Activated naive CD4-positive, alpha-beta T cell (primary cell): ENCODE measurements around the gene SAXO2.
"Not testable (repeated sequence)": the region's sequence is repeated elsewhere in the genome, so short reads cannot be mapped to it uniquely, and the experiment has no call there.

ENCODE experiments used
- DNase-seq, 4 experiments: peaks; one replicate each; lab custom pipeline; 2025; lab: John Stamatoyannopoulos, UW

Gene SAXO2

GRCh38 chr15:82286475-82286874 lies 23.9 kb downstream of the SAXO2 start:
- DNase-seq = not testable (repeated sequence)

DNA sequence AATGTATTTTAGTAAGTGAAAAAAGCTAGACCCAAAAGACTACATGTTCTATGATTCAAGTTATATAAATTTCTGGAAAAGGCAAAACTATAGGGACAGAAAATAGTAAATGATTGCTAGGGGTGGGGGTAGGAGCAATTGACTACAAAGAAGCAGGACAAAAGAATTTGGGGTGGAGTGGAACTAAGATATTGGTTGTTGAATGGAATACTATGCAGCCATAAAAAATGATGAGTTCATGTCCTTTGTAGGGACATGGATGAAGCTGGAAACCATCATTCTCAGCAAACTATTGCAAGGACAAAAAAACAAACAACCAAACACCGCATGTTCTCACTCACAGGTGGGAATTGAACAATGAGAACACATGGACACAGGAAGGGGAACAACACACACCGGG lies 25.6 kb downstream of the SAXO2 start:
- DNase-seq = not testable (repeated sequence)

- DNase-seq = no peak
These were observed 29.7 kb downstream of the SAXO2 start for GRCh38 chr15:82292271-82292670.

- no peak for DNase-seq
These were observed 31.6 kb downstream of the SAXO2 start for GRCh38 chr15:82294061-82294690.

- no peak for DNase-seq
These were observed 34.9 kb downstream of the SAXO2 start for GRCh38 chr15:82297546-82297945.

DNA sequence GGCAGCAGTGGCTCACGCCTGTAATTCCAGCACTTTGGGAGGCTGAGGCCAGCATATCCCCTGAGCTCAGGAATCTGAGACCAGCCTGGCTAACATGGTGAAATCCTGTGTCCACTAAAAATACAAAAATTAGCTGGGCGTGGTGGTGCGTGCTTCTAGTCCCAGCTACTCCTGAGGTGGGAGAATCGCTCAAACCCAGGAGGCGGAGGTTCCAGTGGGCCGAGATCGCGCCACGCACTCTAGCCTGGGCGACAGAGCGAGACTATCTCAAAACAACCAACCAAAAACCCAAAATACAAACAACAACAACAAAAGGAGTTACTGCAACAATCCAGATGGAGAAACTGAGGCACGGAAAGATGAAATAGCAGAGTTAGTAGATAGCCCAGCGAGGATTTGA lies 35.4 kb downstream of the SAXO2 start:
- DNase-seq = no peak

- peak in 2 of 4 experiments; percentile 30 to 59 for DNase-seq
These were observed 35.9 kb downstream of the SAXO2 start for GRCh38 chr15:82298520-82298919.

- DNase-seq = not testable (repeated sequence)
These were observed 36.9 kb downstream of the SAXO2 start for GRCh38 chr15:82299511-82299914.

- DNase-seq = not testable (repeated sequence)
These were observed 37.7 kb downstream of the SAXO2 start for GRCh38 chr15:82300326-82300725.

DNA sequence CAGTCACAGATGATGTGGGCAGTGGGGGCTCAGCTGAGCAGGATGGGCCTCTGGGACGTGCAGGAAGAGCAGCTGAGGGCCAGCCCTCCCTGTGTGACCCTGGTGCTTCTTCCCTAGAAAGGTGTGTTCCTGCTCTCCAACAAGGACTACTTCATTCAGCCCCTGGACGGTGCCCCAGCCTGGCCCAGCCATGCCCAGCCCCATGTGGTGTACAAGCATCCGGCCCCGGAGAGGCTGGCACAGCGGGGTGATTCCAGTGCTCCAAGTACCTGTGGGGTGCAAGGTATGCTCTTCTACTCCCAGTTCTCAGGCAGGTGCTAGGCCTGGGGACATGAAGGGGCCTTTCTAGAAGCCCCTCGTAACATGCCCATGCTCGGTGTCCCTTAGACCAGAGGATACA lies 38.3 kb downstream of the SAXO2 start:
- no peak for DNase-seq

DNA sequence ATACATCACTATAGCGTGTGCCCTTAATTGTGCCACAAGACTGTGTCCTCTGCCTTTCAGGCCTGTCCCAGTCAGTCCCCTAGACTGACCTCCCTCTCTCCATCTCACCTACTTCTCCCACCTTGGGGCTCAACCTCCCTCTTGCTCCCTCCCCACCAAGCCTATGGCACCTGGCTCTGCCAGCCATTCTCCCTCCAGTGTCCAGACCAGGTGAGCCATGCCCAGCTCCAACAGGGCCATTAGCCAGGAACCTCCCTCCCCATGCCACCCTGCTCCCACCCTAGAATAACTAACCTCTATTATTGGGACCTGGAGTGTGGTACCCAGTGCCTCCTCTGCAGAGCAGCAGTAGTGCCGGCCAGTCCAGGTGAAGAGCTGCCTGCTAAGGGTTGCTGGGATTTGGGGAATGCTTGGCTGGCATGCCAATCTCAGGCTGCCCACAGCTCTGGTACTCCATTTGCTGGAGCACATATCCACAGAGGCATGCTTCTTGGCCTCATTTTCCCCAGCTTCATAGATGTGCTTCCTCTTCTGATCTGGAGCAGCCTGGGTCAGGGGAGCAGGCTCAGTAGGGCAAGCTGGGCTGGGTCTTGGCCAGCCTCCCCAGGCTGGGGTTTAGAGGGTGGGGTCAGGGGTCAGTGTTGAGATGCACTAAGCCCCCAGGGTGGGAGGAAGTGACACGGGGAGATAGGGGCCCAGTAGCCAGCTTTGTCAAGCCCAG lies 38.8 kb downstream of the SAXO2 start:
- DNase-seq = no peak

GRCh38 chr15:82303956-82304777 lies 41.5 kb downstream of the SAXO2 start:
- DNase-seq = no peak

DNA sequence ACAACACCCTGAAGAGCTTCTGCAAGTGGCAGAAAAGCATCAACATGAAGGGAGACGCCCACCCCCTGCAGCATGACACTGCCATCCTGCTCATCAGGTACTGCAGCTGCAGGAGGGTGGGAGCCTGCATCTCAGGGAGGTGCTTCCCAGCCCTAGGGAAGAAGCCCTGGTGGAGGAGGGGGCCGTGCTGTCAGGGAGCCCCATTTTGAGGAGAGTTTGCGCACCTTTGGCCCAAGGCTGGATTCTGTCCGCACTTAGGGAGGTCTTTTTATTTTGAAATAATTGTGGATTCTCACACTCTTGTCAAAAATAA lies 42.1 kb downstream of the SAXO2 start:
- no peak for DNase-seq

DNA sequence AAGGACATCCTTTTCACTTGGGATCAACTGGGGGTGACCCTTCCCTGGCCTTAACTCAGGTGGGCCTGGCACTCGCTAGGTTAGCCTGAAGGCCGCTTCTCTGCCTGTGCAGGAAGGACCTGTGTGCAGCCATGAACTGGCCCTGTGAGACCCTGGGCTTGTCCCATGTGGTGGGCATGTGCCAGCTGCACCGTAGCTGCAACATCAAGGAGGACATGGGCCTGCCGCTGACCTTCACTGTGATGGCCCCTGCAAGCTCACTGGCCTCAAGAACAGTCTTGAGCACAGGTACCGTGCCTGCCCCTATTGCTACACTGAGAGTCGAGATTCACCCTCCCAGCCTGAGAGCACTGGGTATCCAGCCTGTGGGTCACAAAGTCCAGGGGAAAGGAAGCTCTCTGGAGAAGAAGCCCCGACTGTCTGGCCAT lies 43.0 kb downstream of the SAXO2 start:
- no peak for DNase-seq

DNA sequence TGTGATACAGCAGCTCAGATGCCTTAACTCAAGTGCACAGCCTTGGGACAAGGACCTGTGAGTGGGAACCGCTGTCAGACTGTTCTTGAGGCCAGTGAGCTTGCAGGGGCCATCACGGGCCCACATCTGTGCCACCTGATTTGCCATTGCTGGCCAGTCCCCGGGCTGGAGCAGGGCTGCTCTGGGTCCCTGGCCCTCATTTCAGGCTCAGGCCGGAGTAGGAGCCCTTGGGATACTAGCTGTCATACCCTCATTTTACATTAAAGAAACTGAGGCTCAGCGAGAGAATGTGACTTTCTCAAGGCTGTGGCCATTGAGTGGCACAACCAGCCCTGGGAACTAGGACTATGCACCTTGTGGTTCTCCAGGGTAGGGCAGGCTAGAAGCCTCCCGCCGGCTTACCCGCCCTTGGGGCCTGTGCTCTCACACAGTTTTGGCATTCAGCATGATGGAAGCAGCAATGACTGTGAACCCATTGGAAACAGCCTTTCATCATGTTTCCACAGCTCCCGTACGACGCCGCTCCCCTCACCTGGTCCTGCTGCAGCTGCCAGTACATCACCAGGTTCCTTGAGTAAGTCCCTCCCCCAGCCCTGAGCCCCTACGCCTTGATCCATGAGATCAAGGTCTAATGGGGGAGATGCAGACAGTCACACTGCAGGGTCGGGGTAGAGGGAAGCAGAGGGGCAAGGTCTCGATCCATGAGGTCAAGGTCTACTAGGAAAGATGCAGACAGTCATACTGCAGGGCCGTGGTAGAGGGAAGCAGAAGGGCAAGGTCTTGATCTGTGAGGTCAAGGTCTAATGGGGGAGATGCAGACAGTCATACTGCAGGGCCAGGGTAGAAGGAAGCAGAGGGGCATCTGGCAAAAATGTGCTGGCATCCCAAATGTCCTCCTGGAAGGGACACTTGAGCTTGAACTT lies 44.4 kb downstream of the SAXO2 start:
- DNase-seq = no peak

DNA sequence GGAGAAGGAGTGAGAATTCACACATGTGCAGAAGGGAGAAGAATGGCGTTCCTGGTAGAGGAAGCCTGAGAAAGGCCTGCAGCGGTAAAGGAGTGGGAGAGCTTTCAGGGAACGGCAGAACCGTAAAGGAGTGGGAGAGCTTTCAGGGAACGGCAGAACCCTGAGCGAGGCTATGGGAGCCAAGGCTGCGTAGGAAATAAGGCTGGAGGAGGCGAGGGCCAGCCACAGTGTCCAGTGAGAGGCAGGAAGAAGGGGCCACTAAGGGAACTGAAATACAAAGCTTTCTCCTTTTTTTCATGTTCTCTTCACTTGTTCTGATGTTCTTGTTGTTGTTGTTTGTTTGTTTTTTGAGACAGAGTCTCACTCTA lies 45.1 kb downstream of the SAXO2 start:
- DNase-seq = no peak

DNA sequence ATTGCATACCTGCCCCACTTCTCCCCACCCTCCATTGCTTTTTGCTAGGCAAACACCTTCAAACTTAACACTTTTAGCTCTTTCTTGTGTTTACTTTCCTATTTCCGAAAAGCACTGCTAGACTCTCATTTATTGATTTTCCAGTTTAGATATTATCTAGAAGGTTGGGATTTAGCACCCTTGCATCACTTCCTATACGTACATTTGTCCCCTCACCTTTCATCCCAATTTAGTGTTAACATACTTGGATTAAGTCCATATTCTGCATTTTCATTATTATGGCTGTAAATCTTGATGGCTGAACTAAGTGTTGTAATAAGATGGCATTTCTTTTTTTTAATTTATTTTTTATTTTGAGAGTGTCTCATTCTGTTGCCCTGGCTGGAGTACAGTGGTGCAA lies 47.2 kb downstream of the SAXO2 start:
- no peak for DNase-seq

- DNase-seq = not testable (repeated sequence)
These were observed 48.7 kb downstream of the SAXO2 start for GRCh38 chr15:82311321-82311720.

DNA sequence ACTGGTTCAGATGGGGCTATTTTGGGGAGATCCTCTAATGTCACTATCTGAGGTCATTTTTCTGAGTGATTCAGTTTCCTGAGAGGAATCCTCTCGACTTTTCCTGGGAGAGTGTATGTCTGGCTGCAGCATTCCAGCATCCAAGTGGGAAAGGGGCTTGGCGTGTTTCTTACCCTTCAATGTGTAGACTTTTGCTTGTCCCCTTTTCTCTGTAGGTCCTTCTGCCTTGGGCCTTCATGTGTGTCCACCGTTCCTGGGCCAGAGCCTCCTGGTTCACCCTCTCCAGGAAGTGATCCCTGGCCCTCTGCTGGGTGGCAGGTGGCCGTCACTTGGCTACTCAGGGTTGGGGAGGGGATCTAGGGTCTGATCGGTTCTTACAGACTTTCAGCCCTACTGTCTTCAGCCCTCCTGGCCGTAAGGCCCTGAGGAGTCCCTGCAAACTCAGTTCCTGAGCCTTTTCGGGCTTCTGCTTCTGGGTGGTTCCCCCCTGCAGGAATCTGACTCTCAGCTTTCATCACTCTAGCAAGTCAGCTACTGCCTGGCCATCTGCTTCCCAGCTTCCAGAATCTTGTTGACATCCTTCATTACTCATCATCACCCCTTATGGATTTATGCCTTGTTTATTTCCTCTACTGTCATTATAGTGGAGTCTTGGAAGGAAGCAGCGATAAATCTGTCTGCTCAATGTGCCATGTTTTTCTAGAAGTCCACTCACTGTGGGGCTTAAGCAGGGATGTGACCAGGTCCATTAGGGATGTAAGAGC lies 50.1 kb downstream of the SAXO2 start:
- DNase-seq = no peak

- DNase-seq = no peak
These were observed 50.8 kb downstream of the SAXO2 start for GRCh38 chr15:82313446-82313845.
